HFFc6 (cell line): ENCODE data around the gene HECW1. TPM values are rescaled to one million over a fixed set of nuclear protein-coding genes. Genes with fewer than 3 reads are reported as not detected.
A peak's percentile ranks its signal among the peaks of the same experiment; 100 is the strongest.

Experiments
- DNase-seq: peaks from one replicate; pipeline ENCODE4 v3.0.0-alpha.2; 2018
- H3K27ac Mint-ChIP-seq: 2 replicates; pipeline ENCODE4 v1.8.0; 2020; ENCODE audit warnings: mild to moderate bottlenecking, mixed read lengths
- H3K27me3 Mint-ChIP-seq: 2 replicates; pipeline ENCODE4 v1.8.0; 2021; ENCODE audit warnings: mild to moderate bottlenecking, moderate library complexity, mixed read lengths; ENCODE audit not compliant: insufficient read depth
- H3K36me3 Mint-ChIP-seq: 2 replicates; pipeline ENCODE4 v1.8.0; 2021; ENCODE audit warnings: low read depth, mixed read lengths
- H3K4me1 Mint-ChIP-seq: 2 replicates; pipeline ENCODE4 v1.8.0; 2020; ENCODE audit warnings: low read depth, mixed read lengths
- H3K4me3 Mint-ChIP-seq: 2 replicates; pipeline ENCODE4 v1.8.0; 2020; ENCODE audit warnings: mild to moderate bottlenecking, moderate library complexity, mixed read lengths
- H3K9me3 Mint-ChIP-seq: 2 replicates; pipeline ENCODE4 v1.8.0; 2020; ENCODE audit warnings: mild to moderate bottlenecking, mixed read lengths
- CTCF ChIP-seq: fragments of 200-600 bp; sonication (generic); IDR thresholded peaks from 2 replicates; pipeline ENCODE4 v1.5.0; 2021; ENCODE audit warnings: antibody characterized with exemption, mild to moderate bottlenecking
- total RNA-seq, 6 experiments: library from RNA; stranded (reverse); fragmentation: NEBNext Ultra II Directional; extraction: Animal tissue kit (Norgen Biotek cat#: 25700); gene quantifications; 2 replicates in 1 of 6; 3 replicates in 5 of 6; pipeline ENCODE4 v1.2.3, GENCODE V29; 2021

The HECW1 gene
- total RNA-seq, 6 experiments from 2014 or later: 3.4 to 6.5 (median 5.3) TPM

- no peaks in the 10 kb centered on the region for H3K36me3 Mint-ChIP-seq
- H3K27ac Mint-ChIP-seq: no peak overlapping the region
- H3K4me1 Mint-ChIP-seq: peaks cover 4% of the 10 kb centered on the region
Observed at GRCh38 chr7:43528576-43529354, 416.3 kb downstream of the HECW1 start.

GRCh38 chr7:43530553-43531410, 418.3 kb downstream of the HECW1 start:
- DNase-seq: no peak
- no peak for TF ChIP-seq CTCF

More at GRCh38 chr7:43528576-43529354, 416.3 kb downstream of the HECW1 start:
- no peak overlapping the region for H3K4me3 Mint-ChIP-seq
- H3K9me3 Mint-ChIP-seq: no peaks in the 10 kb centered on the region
- no peak for TF ChIP-seq CTCF
- peaks cover 6% of the 10 kb centered on the region; the same call in 1 of the 2 replicates for H3K27me3 Mint-ChIP-seq
- DNase-seq: no peak

GRCh38 chr7:43531700-43532099, 419.3 kb downstream of the HECW1 start:
- Mint-ChIP-seq H3K4me1 (peaks cover 33% of the 10 kb centered on the region), H3K9me3 (no peaks in the 10 kb centered on the region), H3K27me3 (peaks cover 6% of the 10 kb centered on the region; the same call in 1 of the 2 replicates), H3K4me3 (no peak overlapping the region), H3K36me3 (no peaks in the 10 kb centered on the region), H3K27ac (no peak overlapping the region)
- DNase-seq: no peak
- TF ChIP-seq CTCF: no peak

More at GRCh38 chr7:43530553-43531410, 418.3 kb downstream of the HECW1 start:
- Mint-ChIP-seq H3K4me1 (peaks cover 24% of the 10 kb centered on the region), H3K36me3 (no peaks in the 10 kb centered on the region), H3K27ac (no peak overlapping the region), H3K27me3 (peaks cover 6% of the 10 kb centered on the region; the same call in 1 of the 2 replicates), H3K4me3 (no peak overlapping the region), H3K9me3 (no peaks in the 10 kb centered on the region)

- Mint-ChIP-seq H3K4me1 (peaks cover 45% of the 10 kb centered on the region), H3K27me3 (peaks cover 11% of the 10 kb centered on the region; the same call in 1 of the 2 replicates), H3K36me3 (no peaks in the 10 kb centered on the region), H3K9me3 (no peaks in the 10 kb centered on the region), H3K4me3 (no peak overlapping the region; the same call in 1 of the 2 replicates), H3K27ac (no peak overlapping the region)
- TF ChIP-seq CTCF: no peak
- peak; percentile 11 for DNase-seq
Observed at GRCh38 chr7:43533801-43534479, 421.5 kb downstream of the HECW1 start.

GRCh38 chr7:43535031-43535451, 422.6 kb downstream of the HECW1 start:
- peak overlapping the region; percentile 12; the same call in 1 of the 2 replicates for H3K4me3 Mint-ChIP-seq
- peaks cover 45% of the 10 kb centered on the region for H3K4me1 Mint-ChIP-seq
- no peak for TF ChIP-seq CTCF
- no peaks in the 10 kb centered on the region for H3K36me3 Mint-ChIP-seq
- no peak overlapping the region for H3K27ac Mint-ChIP-seq
- H3K9me3 Mint-ChIP-seq: no peaks in the 10 kb centered on the region
- H3K27me3 Mint-ChIP-seq: peaks cover 8% of the 10 kb centered on the region; the same call in 1 of the 2 replicates
- peak; percentile 18 for DNase-seq
